ENCODE measurements around the gene SART3. TPM values are rescaled to one million over a fixed set of nuclear protein-coding genes. Genes with fewer than 3 reads are reported as not detected.

Gene SART3
- total RNA-seq, 1 donor from 2014 or later: 40.3 TPM

DNA sequence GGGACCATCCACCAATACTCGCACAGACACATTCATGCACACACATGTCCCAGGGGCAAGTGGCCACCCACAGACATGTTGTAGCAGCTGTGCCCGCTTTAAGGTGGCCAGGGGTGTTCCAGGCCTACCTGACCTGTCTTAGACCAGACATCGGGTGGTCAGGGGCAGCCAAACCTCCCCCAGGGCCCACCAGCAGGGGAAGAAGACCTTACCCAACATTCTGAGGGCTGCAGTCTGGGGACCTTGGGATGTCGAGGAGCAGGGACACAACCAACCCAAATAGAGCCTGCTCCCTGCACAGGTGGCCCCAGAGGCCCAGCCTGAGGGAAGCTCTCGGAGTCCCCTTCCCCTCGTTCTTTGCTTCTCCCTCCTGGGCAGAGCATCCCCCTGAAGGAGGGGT is 38.6 kb upstream of the SART3 start:
- Histone ChIP-seq H3K36me3 (ENCODE audit: control insufficient read depth, insufficient read depth, low read length) (no peaks in the 10 kb centered on the region), H3K27me3 (ENCODE audit: control insufficient read depth, insufficient read depth, low read length) (peaks cover 5% of the 10 kb centered on the region), H3K4me3 (ENCODE audit: low read depth, low read length) (no peak overlapping the region)
- DNase-seq (ENCODE audit: low read depth): no peak
- TF ChIP-seq, protein P1, sequence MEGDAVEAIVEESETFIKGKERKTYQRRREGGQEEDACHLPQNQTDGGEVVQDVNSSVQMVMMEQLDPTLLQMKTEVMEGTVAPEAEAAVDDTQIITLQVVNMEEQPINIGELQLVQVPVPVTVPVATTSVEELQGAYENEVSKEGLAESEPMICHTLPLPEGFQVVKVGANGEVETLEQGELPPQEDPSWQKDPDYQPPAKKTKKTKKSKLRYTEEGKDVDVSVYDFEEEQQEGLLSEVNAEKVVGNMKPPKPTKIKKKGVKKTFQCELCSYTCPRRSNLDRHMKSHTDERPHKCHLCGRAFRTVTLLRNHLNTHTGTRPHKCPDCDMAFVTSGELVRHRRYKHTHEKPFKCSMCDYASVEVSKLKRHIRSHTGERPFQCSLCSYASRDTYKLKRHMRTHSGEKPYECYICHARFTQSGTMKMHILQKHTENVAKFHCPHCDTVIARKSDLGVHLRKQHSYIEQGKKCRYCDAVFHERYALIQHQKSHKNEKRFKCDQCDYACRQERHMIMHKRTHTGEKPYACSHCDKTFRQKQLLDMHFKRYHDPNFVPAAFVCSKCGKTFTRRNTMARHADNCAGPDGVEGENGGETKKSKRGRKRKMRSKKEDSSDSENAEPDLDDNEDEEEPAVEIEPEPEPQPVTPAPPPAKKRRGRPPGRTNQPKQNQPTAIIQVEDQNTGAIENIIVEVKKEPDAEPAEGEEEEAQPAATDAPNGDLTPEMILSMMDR (IDR thresholded peaks at IDR 0.05; ENCODE audit: insufficient read depth, low read length, poor library complexity, severe bottlenecking): no peak

DNA sequence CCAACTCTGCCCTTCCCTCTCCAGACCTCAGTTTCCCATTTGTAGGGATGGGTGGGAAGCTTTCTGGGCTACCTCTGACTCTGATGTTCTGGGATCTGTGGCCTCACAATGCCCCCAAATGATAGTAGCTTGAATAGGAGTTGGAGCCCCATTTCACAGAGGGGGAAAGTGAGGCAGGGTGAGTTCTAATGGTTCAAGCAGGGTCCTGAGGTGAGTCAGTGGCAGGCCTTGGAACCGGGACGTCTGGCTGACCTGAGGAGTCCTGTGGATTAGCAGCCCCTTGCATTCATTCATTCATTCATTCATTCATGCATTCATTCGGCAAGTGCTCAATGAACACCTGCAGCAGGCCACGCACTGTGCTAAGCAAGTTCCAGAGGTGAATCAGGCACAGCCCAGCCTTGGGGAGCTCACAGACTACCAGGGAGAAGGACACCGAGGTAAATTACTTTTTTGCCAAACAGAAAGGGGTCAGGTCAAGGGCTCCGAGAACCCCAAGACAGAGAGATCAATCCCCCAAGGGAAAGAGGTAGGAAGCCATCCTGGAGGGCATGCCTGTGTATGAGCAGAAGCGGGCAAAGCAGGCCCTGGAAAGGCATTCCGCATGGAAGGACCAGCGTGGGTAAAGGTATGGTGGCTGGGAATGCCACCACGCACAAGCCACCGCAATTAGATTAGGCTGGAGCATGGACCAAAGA is 37.7 kb upstream of the SART3 start:
- H3K4me3 ChIP-seq (ENCODE audit: low read depth, low read length): no peak overlapping the region

DNA sequence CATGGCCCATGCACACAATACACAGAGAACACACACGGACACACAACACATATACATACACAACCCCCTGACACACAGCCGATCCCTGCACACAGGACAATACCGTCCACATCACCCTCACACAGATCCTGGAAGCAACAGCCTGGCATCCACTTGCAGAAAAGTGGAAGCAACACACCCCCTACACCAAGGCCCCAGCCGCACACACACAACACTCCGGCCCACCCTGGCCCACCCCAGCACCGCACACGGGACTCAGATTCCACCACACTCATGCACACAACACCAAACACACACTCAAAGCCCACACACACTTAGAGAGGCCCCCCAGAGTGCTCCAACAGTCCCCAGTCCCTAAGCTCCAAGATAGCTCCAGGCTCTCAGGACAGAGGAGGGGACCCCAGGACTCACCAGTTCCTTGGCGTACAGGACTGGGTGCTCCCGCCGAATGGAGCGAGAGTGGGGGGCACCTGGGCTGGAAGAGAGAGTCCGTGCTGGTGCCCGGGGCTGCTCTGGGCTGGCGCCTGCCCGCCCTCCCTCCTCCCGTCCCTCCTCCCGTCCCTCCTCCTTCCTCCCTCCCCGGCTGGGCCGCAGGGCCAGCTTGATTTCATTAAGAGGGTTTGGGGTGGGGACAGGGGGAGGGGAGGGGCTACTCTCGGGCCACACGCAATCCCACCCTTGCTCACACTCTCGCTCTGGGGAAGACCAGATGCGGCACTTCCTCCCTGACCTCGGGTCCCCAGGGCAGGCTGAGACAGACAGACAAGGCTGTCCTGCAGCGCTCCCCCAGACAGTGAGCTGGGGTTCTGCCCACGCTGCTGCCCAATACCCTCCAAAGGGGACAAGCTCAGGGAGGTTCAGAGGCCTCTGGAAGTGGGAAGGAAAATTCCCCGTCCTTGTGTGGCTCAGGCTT is 36.8 kb upstream of the SART3 start, which contains the start of gene TMEM119:
TMEM119 (minus strand) TSS at position 526 of the 913 bp plus-strand sequence. CDS start 5,701 bp downstream, outside the sequence.
- no peak for DNase-seq (ENCODE audit: low read depth)
- H3K36me3 ChIP-seq (ENCODE audit: control insufficient read depth, insufficient read depth, low read length): no peaks in the 10 kb centered on the region
- peaks cover 5% of the 10 kb centered on the region for H3K27me3 ChIP-seq (ENCODE audit: control insufficient read depth, insufficient read depth, low read length)
- TF ChIP-seq, protein P1 (IDR thresholded peaks at IDR 0.05; ENCODE audit: insufficient read depth, low read length, poor library complexity, severe bottlenecking): no peak
- H3K4me3 ChIP-seq (ENCODE audit: low read depth, low read length): no peak within 1 kb of the TSS

More for the DNA sequence above, 37.7 kb upstream of the SART3 start:
- H3K27me3 ChIP-seq (ENCODE audit: control insufficient read depth, insufficient read depth, low read length): peaks cover 5% of the 10 kb centered on the region
- H3K36me3 ChIP-seq (ENCODE audit: control insufficient read depth, insufficient read depth, low read length): no peaks in the 10 kb centered on the region
- DNase-seq (ENCODE audit: low read depth): no peak
- TF ChIP-seq, protein P1 (IDR thresholded peaks at IDR 0.05; ENCODE audit: insufficient read depth, low read length, poor library complexity, severe bottlenecking): no peak

DNA sequence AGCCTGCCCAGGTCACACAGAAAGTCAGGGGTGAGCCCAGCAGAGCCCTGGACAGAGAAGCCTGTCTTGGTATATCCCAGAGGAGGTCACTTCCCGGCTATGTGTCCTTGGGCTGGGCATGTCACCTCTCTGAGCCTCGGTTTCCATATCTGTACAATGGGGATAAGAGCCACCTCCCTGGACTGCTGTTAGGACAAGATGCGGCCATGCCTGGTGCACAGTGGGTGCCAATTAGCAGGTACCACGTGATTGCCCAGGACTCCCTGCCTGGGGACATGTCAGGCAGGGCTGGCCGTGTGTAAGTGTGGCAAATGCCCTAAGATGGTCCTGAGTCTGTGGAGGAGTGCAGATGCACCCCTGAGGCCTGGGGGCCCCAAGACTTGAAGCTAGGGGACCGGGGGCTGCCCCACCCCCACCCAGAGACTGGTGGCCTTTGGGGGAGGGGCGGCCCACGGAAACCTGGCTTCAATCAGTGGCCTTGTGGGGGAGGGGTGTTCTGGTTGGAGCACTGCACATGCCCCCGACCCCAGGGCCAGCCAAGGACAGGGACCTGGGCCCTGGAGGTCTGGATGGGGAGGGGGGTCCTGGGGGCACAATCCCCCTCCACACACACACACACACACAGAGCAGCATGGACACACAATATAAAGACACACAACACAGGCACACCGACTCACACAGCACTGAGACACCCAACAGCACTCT is 36.0 kb upstream of the SART3 start:
- TF ChIP-seq, protein P1 (IDR thresholded peaks at IDR 0.05; ENCODE audit: insufficient read depth, low read length, poor library complexity, severe bottlenecking): no peak
- DNase-seq (ENCODE audit: low read depth): no peak
- Histone ChIP-seq H3K36me3 (ENCODE audit: control insufficient read depth, insufficient read depth, low read length) (no peaks in the 10 kb centered on the region), H3K27me3 (ENCODE audit: control insufficient read depth, insufficient read depth, low read length) (peaks cover 5% of the 10 kb centered on the region), H3K4me3 (ENCODE audit: low read depth, low read length) (no peak overlapping the region)

DNA sequence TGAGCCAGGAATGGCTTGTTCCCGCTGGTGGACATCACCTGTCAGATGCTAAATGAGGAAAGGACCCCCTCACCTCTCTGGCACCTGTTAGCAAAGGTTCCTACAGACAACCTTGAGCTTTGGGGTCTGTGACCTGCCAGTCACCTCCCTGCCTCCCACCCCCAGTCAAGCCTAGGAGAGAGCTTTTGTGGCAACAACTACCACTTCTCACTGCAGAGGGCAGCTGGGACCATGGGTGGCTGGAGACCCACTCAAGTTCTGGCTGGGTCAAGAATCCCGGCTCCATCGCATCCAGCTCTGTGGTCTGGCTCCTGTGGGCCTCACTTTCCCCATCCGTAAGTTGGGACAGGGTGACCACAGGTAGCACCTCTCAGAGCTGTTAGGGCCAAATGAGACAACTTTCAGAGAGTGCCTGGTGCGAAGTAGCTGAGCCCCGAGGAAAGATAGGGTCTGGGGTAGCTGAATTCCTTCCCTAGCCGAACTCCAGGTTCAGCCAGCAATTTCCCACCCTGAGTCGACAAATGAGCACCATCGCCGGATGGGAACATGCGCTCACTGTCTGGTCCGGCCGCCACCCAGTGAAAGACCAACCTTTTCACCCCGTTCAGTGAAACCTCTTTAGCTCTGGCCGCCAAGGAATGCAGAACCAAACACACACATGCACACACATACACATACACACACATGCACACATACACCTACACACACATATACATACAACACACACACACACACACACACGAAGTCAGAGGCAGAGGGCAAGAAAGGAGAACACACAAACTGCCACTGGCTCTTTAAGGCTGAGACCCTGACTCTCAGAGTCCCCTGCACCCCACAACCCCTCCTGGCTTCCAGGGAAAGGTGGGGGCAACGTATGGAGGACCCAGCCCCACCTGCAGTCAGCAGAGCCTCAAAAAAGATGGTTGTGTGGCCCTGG is 35.0 kb upstream of the SART3 start:
- no peaks in the 10 kb centered on the region for H3K36me3 ChIP-seq (ENCODE audit: control insufficient read depth, insufficient read depth, low read length)
- peaks cover 5% of the 10 kb centered on the region for H3K27me3 ChIP-seq (ENCODE audit: control insufficient read depth, insufficient read depth, low read length)
- TF ChIP-seq, protein P1 (IDR thresholded peaks at IDR 0.05; ENCODE audit: insufficient read depth, low read length, poor library complexity, severe bottlenecking): no peak
- no peak for DNase-seq (ENCODE audit: low read depth)
- H3K4me3 ChIP-seq (ENCODE audit: low read depth, low read length): no peak overlapping the region

Measured in kidney epithelial cell (primary cell).